GM18520 (cell line): Measurements from ENCODE around the gene PRKAR2B.

Experiments used
- ATAC-seq: cut with Tn5 transposase; IDR thresholded peaks from one replicate; pipeline ENCODE4 v1.9.1; 2021; ENCODE audit not compliant: unreplicated experiment

Gene PRKAR2B

GRCh38 chr7:107173691-107174406, 129.3 kb downstream of the PRKAR2B start:
- peak; percentile 50 for ATAC-seq

- no peak for ATAC-seq
Measured at GRCh38 chr7:107179326-107180164, 135.0 kb downstream of the PRKAR2B start.

- no peak for ATAC-seq
Measured at GRCh38 chr7:107180378-107180777, 135.9 kb downstream of the PRKAR2B start.

- ATAC-seq, result no peak
Measured at GRCh38 chr7:107181172-107181571, 136.7 kb downstream of the PRKAR2B start.

GRCh38 chr7:107185716-107186115, 141.2 kb downstream of the PRKAR2B start:
- ATAC-seq, result no peak

- ATAC-seq, result no peak
Measured at GRCh38 chr7:107186240-107186639, 141.7 kb downstream of the PRKAR2B start.

GRCh38 chr7:107187774-107188173, 143.3 kb downstream of the PRKAR2B start:
- ATAC-seq, result no peak

GRCh38 chr7:107190090-107190489, 145.6 kb downstream of the PRKAR2B start:
- no peak for ATAC-seq

GRCh38 chr7:107194052-107194451, 149.5 kb downstream of the PRKAR2B start:
- no peak for ATAC-seq

- ATAC-seq, result no peak
Measured at GRCh38 chr7:107196834-107197610, 152.5 kb downstream of the PRKAR2B start.

GRCh38 chr7:107201795-107202450, 157.4 kb downstream of the PRKAR2B start:
- no peak for ATAC-seq

GRCh38 chr7:107203607-107204006, 159.1 kb downstream of the PRKAR2B start:
- no peak for ATAC-seq

- ATAC-seq, result no peak
Measured at GRCh38 chr7:107206136-107206535, 161.6 kb downstream of the PRKAR2B start.

- ATAC-seq, result no peak
Measured at GRCh38 chr7:107206706-107207105, 162.2 kb downstream of the PRKAR2B start.

- ATAC-seq, result no peak
Measured at GRCh38 chr7:107207459-107207858, 163.0 kb downstream of the PRKAR2B start.

- no peak for ATAC-seq
Measured at GRCh38 chr7:107208024-107208521, 163.6 kb downstream of the PRKAR2B start.

- no peak for ATAC-seq
Measured at GRCh38 chr7:107208563-107208962, 164.1 kb downstream of the PRKAR2B start.

- no peak for ATAC-seq
Measured at GRCh38 chr7:107209565-107209964, 165.1 kb downstream of the PRKAR2B start.

- ATAC-seq, result no peak
Measured at GRCh38 chr7:107210400-107210799, 165.9 kb downstream of the PRKAR2B start.
